Measurements from ENCODE around the gene TNNT2. TPM values are rescaled to one million over a fixed set of nuclear protein-coding genes. Genes with fewer than 3 reads are reported as not detected.

The TNNT2 gene
- total RNA-seq, 1 donor from 2014 or later: 21.3 TPM

DNA sequence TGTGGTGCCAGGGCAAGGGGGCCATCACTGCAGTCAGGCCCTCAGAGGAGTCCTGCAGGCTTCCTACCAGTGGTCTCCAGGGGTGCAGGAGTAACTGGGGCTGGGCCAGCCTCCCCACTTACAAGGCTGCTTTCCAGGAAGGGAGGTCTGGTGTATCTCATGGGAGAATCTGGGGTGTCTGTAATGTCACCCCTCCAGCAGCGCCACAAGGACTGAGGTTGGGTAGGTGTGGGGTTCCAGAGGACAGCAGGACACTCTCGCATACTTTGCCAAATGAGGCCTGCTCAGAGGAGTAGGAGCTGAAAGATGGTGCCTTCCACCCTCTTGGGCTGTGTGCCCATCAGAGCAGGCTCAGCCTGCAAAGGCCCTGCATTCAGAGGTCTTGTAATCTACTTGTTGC, 46.9 kb downstream of the TNNT2 start:
- H3K27ac Mint-ChIP-seq: no peak overlapping the region
- TF ChIP-seq, protein P1, sequence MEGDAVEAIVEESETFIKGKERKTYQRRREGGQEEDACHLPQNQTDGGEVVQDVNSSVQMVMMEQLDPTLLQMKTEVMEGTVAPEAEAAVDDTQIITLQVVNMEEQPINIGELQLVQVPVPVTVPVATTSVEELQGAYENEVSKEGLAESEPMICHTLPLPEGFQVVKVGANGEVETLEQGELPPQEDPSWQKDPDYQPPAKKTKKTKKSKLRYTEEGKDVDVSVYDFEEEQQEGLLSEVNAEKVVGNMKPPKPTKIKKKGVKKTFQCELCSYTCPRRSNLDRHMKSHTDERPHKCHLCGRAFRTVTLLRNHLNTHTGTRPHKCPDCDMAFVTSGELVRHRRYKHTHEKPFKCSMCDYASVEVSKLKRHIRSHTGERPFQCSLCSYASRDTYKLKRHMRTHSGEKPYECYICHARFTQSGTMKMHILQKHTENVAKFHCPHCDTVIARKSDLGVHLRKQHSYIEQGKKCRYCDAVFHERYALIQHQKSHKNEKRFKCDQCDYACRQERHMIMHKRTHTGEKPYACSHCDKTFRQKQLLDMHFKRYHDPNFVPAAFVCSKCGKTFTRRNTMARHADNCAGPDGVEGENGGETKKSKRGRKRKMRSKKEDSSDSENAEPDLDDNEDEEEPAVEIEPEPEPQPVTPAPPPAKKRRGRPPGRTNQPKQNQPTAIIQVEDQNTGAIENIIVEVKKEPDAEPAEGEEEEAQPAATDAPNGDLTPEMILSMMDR (conservative IDR thresholded peaks at IDR 0.05): no peak
- H3K4me3 Mint-ChIP-seq: no peak overlapping the region
- peaks cover 17% of the 10 kb centered on the region for H3K4me1 Mint-ChIP-seq (ENCODE audit: unreplicated experiment)
- no peaks in the 10 kb centered on the region for H3K36me3 Mint-ChIP-seq
- peaks cover 23% of the 10 kb centered on the region for H3K27me3 Mint-ChIP-seq
- no peak for DNase-seq (ENCODE audit: extremely low spot score, unreplicated experiment)
- H3K9me3 Mint-ChIP-seq: no peaks in the 10 kb centered on the region

DNA sequence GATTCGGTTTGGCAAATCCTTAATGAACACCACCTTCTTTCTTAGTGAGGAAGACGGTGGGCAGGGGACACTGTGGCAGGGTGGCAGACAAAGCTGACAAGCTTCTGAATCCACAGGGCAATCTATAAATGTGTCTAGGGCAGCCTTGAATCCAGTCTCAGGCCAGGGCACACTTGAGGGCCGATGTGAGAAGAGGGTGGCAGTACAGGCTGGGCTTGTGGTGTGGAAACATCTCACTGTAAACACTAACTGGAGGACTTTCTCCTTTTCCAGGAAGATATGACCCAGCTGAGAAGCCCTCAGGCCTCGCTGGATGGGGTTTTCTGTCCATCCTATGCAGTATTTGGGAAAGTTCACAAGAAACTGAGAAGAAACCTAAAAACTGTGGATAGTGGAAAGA, 47.7 kb downstream of the TNNT2 start:
- Mint-ChIP-seq H3K36me3 (no peaks in the 10 kb centered on the region), H3K9me3 (no peaks in the 10 kb centered on the region), H3K4me3 (no peak overlapping the region), H3K4me1 (ENCODE audit: unreplicated experiment) (peaks cover 11% of the 10 kb centered on the region), H3K27ac (no peak overlapping the region), H3K27me3 (peaks cover 22% of the 10 kb centered on the region)
- TF ChIP-seq, protein P1 (conservative IDR thresholded peaks at IDR 0.05): no peak
- DNase-seq (ENCODE audit: extremely low spot score, unreplicated experiment): no peak

DNA sequence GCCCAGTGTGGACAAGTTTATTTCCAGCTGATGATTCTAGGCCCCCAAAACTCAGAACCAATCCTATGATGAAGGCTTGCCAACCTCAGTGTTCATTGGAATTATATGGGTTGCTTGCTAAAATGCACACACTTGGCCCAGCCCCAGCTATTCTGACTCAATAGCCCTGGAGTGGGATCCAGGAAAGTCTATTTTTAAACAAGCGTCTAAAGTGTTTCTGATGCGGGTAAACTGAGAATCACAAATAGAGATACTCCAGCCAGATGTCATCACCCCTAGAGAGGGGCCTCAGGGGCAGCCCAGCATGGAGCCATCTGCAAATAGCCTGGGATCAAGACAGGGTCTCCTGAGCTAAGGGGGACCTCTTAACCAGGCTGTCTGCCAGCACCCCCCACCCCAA, 48.2 kb downstream of the TNNT2 start:
- no peak overlapping the region for H3K4me3 Mint-ChIP-seq
- TF ChIP-seq, protein P1 (conservative IDR thresholded peaks at IDR 0.05): no peak
- H3K4me1 Mint-ChIP-seq (ENCODE audit: unreplicated experiment): peaks cover 9% of the 10 kb centered on the region
- no peaks in the 10 kb centered on the region for H3K9me3 Mint-ChIP-seq
- DNase-seq (ENCODE audit: extremely low spot score, unreplicated experiment): no peak
- H3K27ac Mint-ChIP-seq: no peak overlapping the region
- no peaks in the 10 kb centered on the region for H3K36me3 Mint-ChIP-seq
- H3K27me3 Mint-ChIP-seq: peaks cover 18% of the 10 kb centered on the region

DNA sequence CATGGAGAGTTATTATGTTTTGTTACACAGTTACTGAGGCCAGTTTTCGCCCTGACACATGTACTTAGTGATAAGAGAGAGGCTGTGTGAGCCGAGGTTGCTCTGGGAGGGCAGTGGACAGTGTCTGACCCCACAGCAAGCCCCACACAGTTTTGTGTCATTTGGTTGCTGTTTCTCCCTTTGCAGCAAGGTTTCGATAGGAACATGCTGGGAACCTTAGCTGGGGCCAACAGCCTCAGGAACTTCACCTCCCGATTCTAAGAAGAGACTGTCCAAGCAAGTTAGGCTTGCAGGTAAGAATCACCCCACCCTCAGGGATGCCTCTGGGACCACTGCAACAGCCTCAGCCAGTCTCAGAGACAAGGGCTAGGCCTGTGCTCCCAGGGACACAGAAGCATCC, 48.9 kb downstream of the TNNT2 start:
- Mint-ChIP-seq H3K27me3 (peaks cover 18% of the 10 kb centered on the region), H3K27ac (no peak overlapping the region), H3K4me1 (ENCODE audit: unreplicated experiment) (peaks cover 5% of the 10 kb centered on the region), H3K36me3 (no peaks in the 10 kb centered on the region), H3K4me3 (no peak overlapping the region), H3K9me3 (no peaks in the 10 kb centered on the region)
- no peak for DNase-seq (ENCODE audit: extremely low spot score, unreplicated experiment)
- TF ChIP-seq, protein P1 (conservative IDR thresholded peaks at IDR 0.05): no peak

DNA sequence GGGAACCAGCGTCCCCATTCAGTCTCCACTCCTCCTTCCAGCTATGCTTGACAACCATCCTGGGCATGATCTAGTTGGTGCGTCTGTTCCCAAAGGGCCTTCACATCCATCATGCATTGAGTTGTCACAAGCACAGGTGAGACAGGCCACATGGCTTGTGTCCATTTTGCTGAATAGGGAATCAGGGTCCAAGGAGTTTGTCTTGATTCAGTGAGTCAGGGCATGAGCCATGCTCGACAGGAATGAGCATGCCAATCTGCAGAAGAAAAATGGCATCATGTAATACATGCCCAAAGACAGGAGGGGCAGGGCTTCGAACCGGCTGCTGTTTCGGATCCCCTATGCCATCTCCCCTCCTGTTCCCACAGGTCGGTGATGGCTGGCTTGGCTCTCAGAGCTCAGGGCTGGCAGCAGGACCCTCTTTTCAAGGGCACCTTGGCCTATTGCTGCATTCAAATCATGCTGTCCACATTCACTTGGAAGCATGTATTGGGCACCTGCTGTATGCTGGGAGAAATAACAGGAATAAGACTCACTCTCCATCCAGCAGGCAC, 49.7 kb downstream of the TNNT2 start:
- H3K36me3 Mint-ChIP-seq: no peaks in the 10 kb centered on the region
- no peak overlapping the region for H3K27ac Mint-ChIP-seq
- TF ChIP-seq, protein P1 (conservative IDR thresholded peaks at IDR 0.05): no peak
- H3K4me3 Mint-ChIP-seq: no peak overlapping the region
- DNase-seq (ENCODE audit: extremely low spot score, unreplicated experiment): no peak
- no peaks in the 10 kb centered on the region for H3K9me3 Mint-ChIP-seq
- peaks cover 5% of the 10 kb centered on the region for H3K4me1 Mint-ChIP-seq (ENCODE audit: unreplicated experiment)
- H3K27me3 Mint-ChIP-seq: peaks cover 18% of the 10 kb centered on the region

DNA sequence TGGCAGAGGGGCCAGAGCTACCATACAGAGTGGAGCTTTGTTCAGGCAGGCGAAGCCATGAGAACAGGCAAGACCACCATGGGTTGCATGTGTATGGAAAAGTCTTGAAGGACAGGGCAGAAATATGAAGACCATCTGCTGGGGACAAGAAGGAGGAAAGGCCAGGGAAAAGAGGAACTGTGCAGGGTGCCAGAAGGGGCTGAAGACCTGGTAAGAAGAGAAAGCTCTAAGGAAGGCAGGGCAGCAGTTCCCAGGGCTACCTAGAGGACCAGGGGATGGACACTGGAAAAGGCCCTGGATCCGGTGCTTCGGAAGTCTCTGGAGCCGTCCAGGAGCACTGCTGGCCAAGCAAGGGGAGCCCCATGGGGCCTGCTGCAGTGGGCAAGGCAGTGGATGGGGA, 50.8 kb downstream of the TNNT2 start:
- DNase-seq (ENCODE audit: extremely low spot score, unreplicated experiment): no peak
- Mint-ChIP-seq H3K4me3 (no peak overlapping the region), H3K36me3 (no peaks in the 10 kb centered on the region), H3K27ac (no peak overlapping the region), H3K9me3 (no peaks in the 10 kb centered on the region), H3K27me3 (peaks cover 18% of the 10 kb centered on the region), H3K4me1 (ENCODE audit: unreplicated experiment) (peaks cover 5% of the 10 kb centered on the region)
- TF ChIP-seq, protein P1 (conservative IDR thresholded peaks at IDR 0.05): no peak
